RWPE1 (cell line): ENCODE measurements around the gene VSTM1.

Experiments
- CTCF ChIA-PET: fragments of 350-600 bp; sonication (Branson Sonifier 250); formaldehyde crosslinking; extraction: SDS; loops from one replicate; lab custom pipeline; 2021; lab: Yijun Ruan, JAX
- POLR2A ChIA-PET: fragments of 400-600 bp; formaldehyde crosslinking; extraction: SDS; loops from one replicate; lab custom pipeline; 2020; ENCODE audit warnings: antibody characterized with exemption; ENCODE audit not compliant: low non-redundant PET; lab: Yijun Ruan, JAX
- DNase-seq: peaks from one replicate; pipeline ENCODE4 v3.0.0; 2012; ENCODE audit warnings: low spot score
- H3K27ac ChIP-seq: fragments of 450-650 bp; 2 replicates; pipeline ENCODE4 v1.5.1; 2017
- CTCF ChIP-seq: fragments of 450-650 bp; conservative IDR thresholded peaks from 2 replicates; pipeline ENCODE4 v1.5.1; 2017; ENCODE audit warnings: low read depth, mild to moderate bottlenecking

The VSTM1 gene

GRCh38 chr19:54002495-54003315 is 61.0 kb downstream of the VSTM1 start:
- ChIA-PET CTCF (interaction anchor here (0.8 kb wide), 1 partner anchor 22 kb away, joined by 4 read pairs; no protein-coding TSS in a partner anchor), POLR2A (no interaction called here)
- TF ChIP-seq CTCF: no peak
- H3K27ac ChIP-seq: no peak overlapping the region
- DNase-seq: no peak

GRCh38 chr19:54001496-54001895 is 62.2 kb downstream of the VSTM1 start:
- POLR2A ChIA-PET: no interaction called here
- CTCF ChIA-PET: no interaction called here
- DNase-seq: no peak
- no peak overlapping the region for H3K27ac ChIP-seq
- TF ChIP-seq CTCF: no peak

GRCh38 chr19:53999694-54000093 is 64.0 kb downstream of the VSTM1 start:
- no peak overlapping the region for H3K27ac ChIP-seq
- CTCF ChIA-PET: no interaction called here
- TF ChIP-seq CTCF: no peak
- no peak for DNase-seq
- POLR2A ChIA-PET: no interaction called here

GRCh38 chr19:53998223-53998622 is 65.5 kb downstream of the VSTM1 start:
- H3K27ac ChIP-seq: no peak overlapping the region
- TF ChIP-seq CTCF: no peak
- DNase-seq: no peak
- ChIA-PET POLR2A (no interaction called here), CTCF (interaction anchor here (1.4 kb wide), 1 partner anchor 32 kb away, joined by 4 read pairs; no protein-coding TSS in a partner anchor)

DNA sequence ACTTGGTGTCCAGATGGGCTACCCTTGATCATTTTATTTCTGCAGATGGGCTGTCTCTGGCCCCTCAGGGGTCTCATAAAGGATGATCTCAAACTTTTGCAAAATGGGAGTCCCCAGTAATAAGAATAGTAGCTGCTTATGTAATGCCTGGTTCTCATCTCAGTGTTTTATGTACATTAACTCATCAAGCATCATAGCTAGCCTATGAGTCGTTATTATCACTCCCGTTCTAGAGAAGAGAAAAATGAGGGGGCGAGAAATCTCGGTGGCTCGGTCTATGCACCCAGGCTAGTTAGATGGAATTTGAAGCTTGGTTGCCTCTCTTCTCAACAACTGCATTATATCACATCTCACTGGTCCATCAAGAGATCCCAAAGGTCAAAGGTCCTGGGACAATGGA is 68.9 kb downstream of the VSTM1 start:
- CTCF ChIA-PET: interaction anchor here (0.7 kb wide), 1 partner anchor 202 kb away, joined by 5 read pairs; no protein-coding TSS in a partner anchor
- no peak for DNase-seq
- H3K27ac ChIP-seq: no peak overlapping the region
- no peak for TF ChIP-seq CTCF
- POLR2A ChIA-PET: no interaction called here

GRCh38 chr19:53993448-53993847 is 70.2 kb downstream of the VSTM1 start:
- no peak for TF ChIP-seq CTCF
- ChIA-PET CTCF (interaction anchor here (0.6 kb wide), 1 partner anchor 1262 kb away, joined by 3 read pairs; no protein-coding TSS in a partner anchor), POLR2A (no interaction called here)
- no peak for DNase-seq
- no peak overlapping the region for H3K27ac ChIP-seq
